Cerebellar cortex (tissue), 1 donor: Measurements from ENCODE around the gene CACNA1C.
A peak's percentile ranks its signal among the peaks of the same experiment; 100 is the strongest.

Experiments
- DNase-seq: peaks from one replicate; pipeline ENCODE4 v3.0.0-alpha.2; 2015; ENCODE audit warnings: low spot score

The CACNA1C gene

DNA sequence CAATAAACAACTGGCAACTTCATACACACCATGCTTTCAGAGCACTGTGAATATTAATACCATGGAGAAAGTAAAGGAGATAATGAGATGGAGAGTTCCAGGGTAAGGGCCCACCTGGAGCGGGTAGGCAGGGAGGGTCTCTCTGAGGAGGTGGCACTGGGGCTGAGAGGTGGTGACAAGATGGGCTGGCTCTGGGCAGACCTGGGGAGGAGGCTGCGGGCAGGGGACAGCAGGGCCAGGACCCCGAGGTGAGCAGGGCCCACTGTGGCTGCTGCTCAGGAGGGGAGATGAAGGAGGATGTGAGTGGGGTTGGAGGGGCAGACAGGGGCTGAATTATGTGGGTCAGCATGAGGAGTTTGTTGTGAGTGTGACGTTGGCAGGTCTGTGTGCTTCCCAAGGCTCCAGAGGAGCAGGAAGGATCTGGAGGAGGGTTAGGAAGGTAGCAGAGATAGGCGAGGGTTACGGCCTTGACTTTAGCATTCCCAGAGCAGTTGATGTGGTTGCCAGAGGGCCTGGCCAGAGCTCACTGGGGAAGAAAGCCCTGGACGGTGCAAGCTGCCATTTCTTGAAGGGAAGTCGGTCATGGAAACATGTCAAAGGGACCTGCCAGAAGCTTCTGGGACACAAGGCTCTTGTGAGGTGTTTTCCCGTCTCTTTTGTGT, 88.2 kb downstream of the CACNA1C start:
- DNase-seq = no peak

- no peak for DNase-seq
Observed at GRCh38 chr12:2142068-2142467, 89.3 kb downstream of the CACNA1C start.

DNA sequence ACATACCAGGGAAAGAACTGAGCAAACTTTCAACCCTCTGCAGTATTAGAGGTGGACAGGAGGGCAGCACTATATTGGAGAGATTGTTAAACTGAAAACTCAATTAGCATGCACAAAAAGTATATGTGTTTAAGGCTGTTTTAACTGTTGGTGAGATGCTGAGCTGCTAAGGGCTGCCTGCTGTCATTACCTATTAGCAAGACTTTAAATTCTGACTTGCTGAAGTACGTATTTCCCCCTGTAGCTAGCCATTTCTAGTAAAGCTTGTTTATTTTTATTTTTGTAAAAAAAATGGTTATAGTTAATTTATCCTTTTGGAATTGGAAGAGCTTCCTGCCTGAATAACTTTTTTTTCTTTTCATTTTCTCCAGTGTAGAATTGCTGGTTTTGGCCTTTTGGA, 92.2 kb downstream of the CACNA1C start:
- DNase-seq = no peak

DNA sequence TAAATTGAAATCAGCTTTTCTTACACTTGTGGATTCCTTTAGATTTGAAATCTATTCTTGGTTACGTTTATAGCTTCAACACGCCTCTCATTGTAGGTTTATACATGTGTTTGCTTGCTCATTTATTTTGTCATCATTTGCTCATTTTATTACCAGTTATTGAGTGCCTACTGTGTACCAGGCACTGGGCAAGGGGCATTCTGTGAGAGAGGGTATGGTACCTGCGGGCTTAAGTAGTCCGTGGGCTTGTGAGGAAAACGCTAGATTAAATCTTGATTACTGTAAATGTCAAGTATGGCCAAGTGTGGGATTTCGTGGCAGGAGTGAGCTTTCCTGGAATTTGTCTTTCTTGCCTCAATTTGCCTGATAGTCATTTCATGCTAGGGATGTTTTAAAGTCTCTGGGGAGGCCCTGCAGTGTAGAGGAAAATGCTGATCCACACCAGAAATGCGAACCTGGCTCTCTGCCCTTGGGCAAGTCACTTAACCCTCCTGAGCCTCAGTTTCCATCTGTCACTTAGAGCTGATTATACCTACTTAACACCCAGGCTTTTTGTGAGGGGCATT, 92.7 kb downstream of the CACNA1C start:
- DNase-seq = no peak

DNA sequence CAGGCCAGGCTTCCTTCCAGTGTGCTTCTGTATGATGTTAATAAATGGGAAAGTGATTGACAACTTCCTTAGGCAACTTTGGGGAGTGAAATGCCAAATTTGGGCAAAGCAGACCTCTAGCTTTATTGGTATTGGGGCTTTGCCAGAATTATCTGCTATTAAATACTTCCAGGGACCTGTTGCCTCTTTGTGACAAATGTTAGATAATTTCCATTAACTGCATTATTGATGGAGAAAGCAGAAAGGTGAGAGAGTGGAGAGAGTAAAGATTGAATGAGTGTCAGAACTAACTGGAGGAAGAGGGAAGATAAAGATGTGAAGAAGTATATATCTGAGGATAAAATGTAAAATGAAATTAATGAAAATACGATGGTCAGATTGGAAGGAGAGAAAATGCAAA, 94.5 kb downstream of the CACNA1C start:
- DNase-seq = no peak

GRCh38 chr12:2149091-2149490, 96.3 kb downstream of the CACNA1C start:
- peak; percentile 28 for DNase-seq

- no peak for DNase-seq
Observed at GRCh38 chr12:2150833-2151232, 98.0 kb downstream of the CACNA1C start.

DNA sequence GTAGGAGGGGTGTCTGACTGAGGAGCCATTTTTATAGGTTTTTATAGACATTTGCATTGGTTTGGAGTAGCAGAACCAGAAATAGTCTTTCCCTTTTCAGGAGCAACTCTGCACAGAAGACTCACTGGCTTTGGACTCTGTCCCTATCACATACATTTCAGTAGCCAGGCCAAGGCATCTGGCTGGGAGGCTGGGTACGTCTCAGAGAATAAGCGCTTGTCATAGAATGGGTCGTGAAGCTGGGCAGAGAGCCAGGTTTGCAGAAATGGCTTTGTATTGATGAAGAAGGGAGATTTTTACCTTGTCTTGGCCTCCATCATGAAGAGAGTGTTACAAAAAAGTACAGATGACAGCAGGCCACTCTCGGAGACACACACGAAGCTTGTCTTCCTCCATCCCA, 98.6 kb downstream of the CACNA1C start:
- DNase-seq = no peak

DNA sequence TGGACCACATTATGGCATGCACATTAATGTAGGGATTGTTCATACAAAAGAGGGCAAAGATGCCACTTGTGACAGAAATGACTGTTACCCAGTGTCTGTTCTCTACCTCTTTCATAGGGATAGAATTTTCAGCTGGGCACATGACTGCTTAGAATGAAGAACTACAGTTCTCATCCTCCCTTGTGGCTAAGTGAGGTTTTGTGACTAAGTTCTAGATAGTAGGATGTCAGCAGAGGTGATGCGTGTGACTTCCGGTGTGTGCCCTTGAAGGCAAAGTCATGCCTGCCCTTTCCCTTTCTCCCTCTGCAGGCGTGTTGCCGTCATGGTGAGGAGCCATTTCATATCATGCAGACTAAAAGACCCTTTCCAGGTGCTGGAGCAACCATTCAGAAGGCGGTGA, 99.3 kb downstream of the CACNA1C start:
- DNase-seq = no peak

DNA sequence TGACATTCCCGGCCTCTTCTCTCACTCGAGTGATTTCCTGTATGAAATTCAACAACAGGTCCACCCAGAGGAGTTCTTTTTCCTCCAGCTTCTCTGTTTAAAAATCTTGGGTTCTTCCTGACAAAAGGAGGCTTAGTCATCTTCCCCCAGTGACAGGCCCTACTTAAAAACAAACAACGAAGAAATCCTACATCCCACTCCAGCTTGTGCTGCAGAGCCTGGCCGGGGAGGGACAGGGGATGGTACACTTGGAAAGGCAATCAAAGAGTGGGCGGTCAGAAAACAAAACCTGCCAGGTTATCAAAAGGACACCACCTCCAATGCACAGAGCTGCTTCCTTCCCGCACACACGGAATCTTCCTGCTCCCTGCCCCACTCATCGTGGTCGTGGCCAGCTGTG, 101.3 kb downstream of the CACNA1C start:
- DNase-seq = no peak

GRCh38 chr12:2154521-2154920, 101.7 kb downstream of the CACNA1C start:
- DNase-seq = no peak

- DNase-seq = no peak
Observed at GRCh38 chr12:2156333-2156732, 103.5 kb downstream of the CACNA1C start.

- DNase-seq = no peak
Observed at GRCh38 chr12:2160043-2160442, 107.3 kb downstream of the CACNA1C start.

DNA sequence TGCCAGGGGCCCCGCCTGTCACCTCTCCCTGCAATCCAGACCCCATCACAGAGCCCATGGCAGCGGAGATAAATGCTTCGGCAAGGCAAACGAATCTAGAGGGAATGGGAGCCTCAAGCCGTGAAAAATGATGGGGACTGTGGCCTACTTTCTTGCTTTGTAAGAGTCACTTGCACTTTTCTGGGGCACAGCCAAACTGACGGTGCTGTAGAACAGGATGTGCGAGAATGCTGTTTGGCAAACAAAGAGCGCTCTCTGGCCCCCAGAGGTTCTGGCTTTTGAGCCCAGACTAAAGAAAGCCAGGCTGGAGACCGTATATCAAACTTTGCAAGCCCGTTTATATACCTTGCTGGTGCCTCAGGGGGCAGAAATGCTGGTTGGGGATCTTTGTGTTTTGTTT, 108.7 kb downstream of the CACNA1C start:
- DNase-seq = peak; percentile 33

- no peak for DNase-seq
Observed at GRCh38 chr12:2163177-2163941, 110.6 kb downstream of the CACNA1C start.

DNA sequence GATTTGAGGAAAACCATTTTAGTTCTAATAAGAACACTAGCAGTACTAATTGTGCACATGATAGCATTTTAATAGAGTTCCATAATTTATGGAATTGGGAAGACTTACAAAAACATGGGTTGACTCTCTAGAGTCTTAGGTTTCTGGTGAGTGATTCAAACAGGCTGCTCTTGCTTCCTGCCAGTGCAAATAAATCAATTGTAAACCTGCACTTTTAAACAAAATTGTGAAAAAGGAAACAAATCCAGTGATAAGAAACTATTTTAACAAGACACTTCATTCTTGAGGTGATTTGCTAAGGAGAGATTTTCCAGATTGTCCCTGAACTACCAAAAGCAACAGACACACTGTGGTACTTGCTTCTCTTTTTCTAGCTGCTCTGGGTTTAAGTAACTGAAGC, 112.2 kb downstream of the CACNA1C start:
- no peak for DNase-seq

GRCh38 chr12:2165927-2166326, 113.1 kb downstream of the CACNA1C start:
- DNase-seq = no peak

- DNase-seq = no peak
Observed at GRCh38 chr12:2166696-2167095, 113.9 kb downstream of the CACNA1C start.

GRCh38 chr12:2167231-2167630, 114.4 kb downstream of the CACNA1C start:
- no peak for DNase-seq

DNA sequence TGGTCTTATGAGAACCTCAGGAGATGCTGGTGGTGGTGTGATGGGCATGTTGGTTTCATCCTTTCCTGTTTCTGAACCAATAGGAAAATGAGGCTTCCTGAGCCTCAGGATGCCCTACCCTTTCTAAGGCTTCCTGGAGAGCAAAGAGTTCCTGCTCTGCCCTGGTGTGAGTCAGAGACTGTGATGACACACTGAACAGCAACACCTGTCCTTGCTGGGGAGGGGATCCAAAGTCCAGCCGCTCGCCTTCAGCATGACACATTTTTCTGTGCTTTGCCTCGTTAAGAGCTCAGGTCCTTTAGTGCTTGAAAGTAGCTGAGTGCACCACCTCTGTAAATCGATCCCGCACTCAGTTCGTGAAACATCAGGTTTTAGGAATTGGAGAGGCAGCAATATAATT, 116.0 kb downstream of the CACNA1C start:
- no peak for DNase-seq

DNA sequence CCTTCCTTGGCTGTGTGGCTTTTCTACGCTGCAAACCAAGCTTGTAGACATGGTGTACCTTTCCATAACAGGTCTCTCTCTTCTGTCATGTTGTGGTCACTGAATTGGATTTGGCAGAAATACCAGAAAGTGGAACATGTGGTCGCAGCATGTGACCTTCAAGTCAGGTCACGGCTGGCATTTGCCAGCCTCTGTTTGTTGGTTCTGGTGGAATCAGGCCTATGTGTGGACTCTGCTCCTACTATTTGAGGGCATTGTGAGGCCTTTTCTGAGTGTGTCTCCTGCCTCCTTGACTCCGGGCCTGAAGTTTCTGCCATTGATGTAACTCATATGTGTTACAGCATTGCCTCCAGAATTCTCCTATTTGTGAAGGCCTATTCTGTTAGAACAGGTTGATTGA, 116.7 kb downstream of the CACNA1C start:
- no peak for DNase-seq

DNA sequence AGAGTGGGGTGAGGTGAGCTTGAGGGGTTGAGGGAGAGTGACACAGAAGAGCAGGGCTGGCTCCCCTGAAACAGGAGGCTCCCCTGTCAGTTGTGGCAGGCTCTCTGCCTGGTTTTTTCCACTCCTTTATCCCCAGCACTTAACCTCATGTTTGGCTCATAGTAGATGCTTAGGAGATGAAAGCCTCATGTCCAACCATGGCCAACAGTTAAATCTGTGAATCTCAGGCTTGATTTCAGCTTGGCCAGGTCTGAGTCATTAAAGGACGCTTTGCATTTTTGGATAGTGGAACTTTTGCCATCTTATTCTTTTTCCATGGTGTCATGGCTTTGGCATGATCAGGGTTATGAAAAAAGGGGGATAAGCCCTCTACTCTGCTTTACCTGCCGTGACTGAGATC, 117.2 kb downstream of the CACNA1C start:
- no peak for DNase-seq

- no peak for DNase-seq
Observed at GRCh38 chr12:2170376-2170775, 117.6 kb downstream of the CACNA1C start.
